ENCODE results near the gene MEIOSIN. TPM values are rescaled to one million over a fixed set of nuclear protein-coding genes. Genes with fewer than 3 reads are reported as not detected.

Gene MEIOSIN
- total and polyA plus RNA-seq, 9 of the 15 experiments (the other 6 are each of a cell fraction or from before 2014, with no cell fraction given) = 0.06 to 2.0 (median 0.76) TPM

DNA sequence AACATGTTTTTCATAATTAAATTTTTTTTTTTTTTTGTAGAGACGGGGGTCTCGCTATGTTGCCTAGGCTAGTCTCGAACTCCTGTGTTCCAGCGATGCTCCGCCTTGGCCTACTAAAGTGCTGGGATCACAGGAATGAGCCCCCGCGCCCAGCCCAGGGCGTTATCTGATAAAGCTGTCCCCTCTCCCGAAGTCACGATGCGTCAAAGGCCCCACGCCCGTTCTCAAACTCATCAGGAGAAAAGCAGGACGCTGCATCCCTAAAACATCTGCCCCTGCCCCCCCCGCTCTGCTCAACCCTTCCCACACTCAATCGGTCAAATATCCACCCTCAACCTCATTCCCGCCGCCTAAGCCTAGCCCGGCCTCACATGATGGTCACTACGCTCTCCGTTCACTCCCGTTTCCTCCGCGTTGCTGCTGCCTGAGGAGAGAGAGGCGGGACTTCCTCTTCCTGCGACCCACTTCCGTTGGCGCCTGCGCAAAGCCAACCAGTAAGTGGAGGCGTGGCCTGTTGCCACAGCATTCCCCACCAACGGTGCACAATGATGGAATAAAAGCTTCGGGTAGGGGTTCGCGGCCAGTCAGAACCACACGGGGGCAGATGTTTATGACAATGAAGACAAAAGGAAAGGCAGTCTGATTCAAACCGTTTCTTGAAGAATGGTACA is 41.6 kb upstream of the MEIOSIN start, which contains the start of gene SNRPD2 (continued):
- TF ChIP-seq MGA (IDR thresholded peaks at IDR 0.05) (peak; percentile 65; the same call in 1 of the 2 replicates), HMG20B (CRISPR knock-in tag; IDR thresholded peaks at IDR 0.05) (no peak), ZNF644 (tag; IDR thresholded peaks at IDR 0.05; ENCODE audit: low read depth) (no peak), SNIP1 (IDR thresholded peaks at IDR 0.05; ENCODE audit: low read depth) (no peak), MBD1 (CRISPR knock-in tag; IDR thresholded peaks at IDR 0.05) (no peak), ZNF717 (CRISPR knock-in tag; IDR thresholded peaks at IDR 0.05) (no peak), KDM4B (IDR thresholded peaks at IDR 0.05; ENCODE audit: borderline replicate concordance in 2 of 2, low read depth in 1 of 2) (0 out of 4 replicates have a peak, but pooled peaks of 1 of the 2 experiments have one; percentile 48), HOXB6 (CRISPR knock-in tag; IDR thresholded peaks at IDR 0.05; ENCODE audit: borderline replicate concordance) (no peak), GMEB1 (CRISPR knock-in tag; IDR thresholded peaks at IDR 0.05) (no peak)
- TF ChIP-seq, protein P1, sequence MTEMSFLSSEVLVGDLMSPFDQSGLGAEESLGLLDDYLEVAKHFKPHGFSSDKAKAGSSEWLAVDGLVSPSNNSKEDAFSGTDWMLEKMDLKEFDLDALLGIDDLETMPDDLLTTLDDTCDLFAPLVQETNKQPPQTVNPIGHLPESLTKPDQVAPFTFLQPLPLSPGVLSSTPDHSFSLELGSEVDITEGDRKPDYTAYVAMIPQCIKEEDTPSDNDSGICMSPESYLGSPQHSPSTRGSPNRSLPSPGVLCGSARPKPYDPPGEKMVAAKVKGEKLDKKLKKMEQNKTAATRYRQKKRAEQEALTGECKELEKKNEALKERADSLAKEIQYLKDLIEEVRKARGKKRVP (CRISPR knock-in tag; IDR thresholded peaks at IDR 0.05) = no peak
